ENCODE measurements around the gene VEGFA.

DNA sequence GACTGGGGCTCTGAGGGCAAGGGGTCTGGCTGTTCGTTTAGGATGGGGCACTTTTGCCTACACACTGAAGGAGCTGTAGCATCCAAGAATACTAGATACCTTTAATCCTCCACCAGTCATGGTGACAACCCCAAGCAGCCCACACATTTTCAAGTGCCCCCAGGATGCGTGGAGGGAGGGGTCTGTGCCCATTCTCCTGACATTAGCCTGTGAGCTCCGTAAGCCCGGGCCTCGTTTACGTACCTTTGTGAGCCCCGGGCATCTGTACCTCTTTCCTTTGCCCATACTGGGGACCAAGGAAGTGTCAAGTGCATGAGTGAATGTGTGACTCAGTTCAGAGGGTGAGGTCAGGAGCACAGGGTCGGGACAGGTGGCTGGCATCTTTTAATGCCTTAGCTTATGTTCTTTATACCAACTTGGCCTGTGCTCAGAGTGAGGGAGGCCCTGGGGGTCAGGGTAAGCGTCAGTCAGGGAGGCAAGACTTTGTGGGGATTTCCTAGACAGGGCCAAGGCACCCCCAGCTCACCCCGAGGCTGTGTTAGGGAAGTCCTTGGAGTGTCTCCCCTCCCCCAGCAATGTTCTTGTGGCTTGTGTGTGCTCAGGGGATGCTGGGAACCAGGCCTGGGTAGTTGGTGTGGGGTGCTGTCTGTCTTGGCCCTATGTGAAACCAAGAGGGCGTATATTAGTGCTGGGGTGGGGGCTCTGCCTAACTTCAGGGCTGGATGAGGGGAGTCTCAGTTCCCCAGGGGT is 12.9 kb downstream of the VEGFA start:
- TF ChIP-seq POLR2AphosphoS5 (IDR thresholded peaks at IDR 0.05): no peak
- TF ChIP-seq, protein P1, sequence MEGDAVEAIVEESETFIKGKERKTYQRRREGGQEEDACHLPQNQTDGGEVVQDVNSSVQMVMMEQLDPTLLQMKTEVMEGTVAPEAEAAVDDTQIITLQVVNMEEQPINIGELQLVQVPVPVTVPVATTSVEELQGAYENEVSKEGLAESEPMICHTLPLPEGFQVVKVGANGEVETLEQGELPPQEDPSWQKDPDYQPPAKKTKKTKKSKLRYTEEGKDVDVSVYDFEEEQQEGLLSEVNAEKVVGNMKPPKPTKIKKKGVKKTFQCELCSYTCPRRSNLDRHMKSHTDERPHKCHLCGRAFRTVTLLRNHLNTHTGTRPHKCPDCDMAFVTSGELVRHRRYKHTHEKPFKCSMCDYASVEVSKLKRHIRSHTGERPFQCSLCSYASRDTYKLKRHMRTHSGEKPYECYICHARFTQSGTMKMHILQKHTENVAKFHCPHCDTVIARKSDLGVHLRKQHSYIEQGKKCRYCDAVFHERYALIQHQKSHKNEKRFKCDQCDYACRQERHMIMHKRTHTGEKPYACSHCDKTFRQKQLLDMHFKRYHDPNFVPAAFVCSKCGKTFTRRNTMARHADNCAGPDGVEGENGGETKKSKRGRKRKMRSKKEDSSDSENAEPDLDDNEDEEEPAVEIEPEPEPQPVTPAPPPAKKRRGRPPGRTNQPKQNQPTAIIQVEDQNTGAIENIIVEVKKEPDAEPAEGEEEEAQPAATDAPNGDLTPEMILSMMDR (IDR thresholded peaks at IDR 0.05): no peak
- no peak for TF ChIP-seq POLR2A (IDR thresholded peaks at IDR 0.05)
